Common myeloid progenitor, CD34-positive (primary cell): ENCODE data around the gene ITPR2.
"Not testable (repeated sequence)": the region's sequence is repeated elsewhere in the genome, so short reads cannot be mapped to it uniquely, and the experiment has no call there.

Experiments used
- CTCF ChIA-PET: fragments of 350-600 bp; sonication (Branson Sonifier 250); formaldehyde crosslinking; loops from one replicate; lab custom pipeline; 2021; ENCODE audit warnings: antibody characterized with exemption; lab: Charles Lee
- POLR2A ChIA-PET: fragments of 350-600 bp; sonication (Branson Sonifier 250); formaldehyde crosslinking; loops from one replicate; lab custom pipeline; 2021; ENCODE audit warnings: antibody characterized with exemption; lab: Charles Lee
- DNase-seq, 3 donors: peaks; one replicate each; pipeline versions ENCODE4 v3.0.0 to v3.0.0-alpha.2; 2013
- H3K27ac ChIP-seq, 2 experiments: 1 replicate in 1 of 2; 2 replicates in 1 of 2; pipeline ENCODE4 v1.7.0; 2013; ENCODE audit warnings: inconsistent platforms in 2 of 2, low read length in 2 of 2, mild to moderate bottlenecking in 2 of 2, low read depth in 1 of 2, moderate library complexity in 1 of 2; ENCODE audit not compliant: severe bottlenecking in 2 of 2, insufficient read depth in 1 of 2, poor library complexity in 1 of 2
- H3K27me3 ChIP-seq, 5 experiments: replicated peaks in 2 of 5; 1 replicate in 3 of 5; 2 replicates in 2 of 5; pipeline versions ENCODE4 v1.6.1 to v1.7.0; 2013; ENCODE audit warnings: low read length in 4 of 5, mild to moderate bottlenecking in 2 of 5, moderate library complexity in 2 of 5, inconsistent platforms in 1 of 5; ENCODE audit not compliant: insufficient read depth in 5 of 5, control insufficient read depth in 4 of 5
- H3K36me3 ChIP-seq, 4 experiments: 1 replicate in 2 of 4; 2 replicates in 2 of 4; pipeline versions ENCODE4 v1.6.1 to v1.7.0; 2013; ENCODE audit warnings: low read length in 3 of 4, control low read depth in 1 of 4, mild to moderate bottlenecking in 1 of 4; ENCODE audit not compliant: control insufficient read depth in 4 of 4, insufficient read depth in 4 of 4
- H3K4me1 ChIP-seq, 4 experiments: 1 replicate in 3 of 4; 2 replicates in 1 of 4; pipeline versions ENCODE4 v1.6.1 to v1.7.1; 2013; ENCODE audit warnings: low read length in 3 of 4, mild to moderate bottlenecking in 3 of 4, control low read depth in 1 of 4, inconsistent platforms in 1 of 4, moderate library complexity in 1 of 4; ENCODE audit not compliant: control insufficient read depth in 4 of 4, insufficient read depth in 4 of 4; ENCODE audit errors: control extremely low read depth in 1 of 4
- H3K4me3 ChIP-seq, 7 experiments: 1 replicate in 4 of 7; 2 replicates in 3 of 7; pipeline versions ENCODE4 v1.5.1 to v1.7.0; 2013; ENCODE audit warnings: mild to moderate bottlenecking in 7 of 7, low read length in 6 of 7, moderate library complexity in 6 of 7, inconsistent platforms in 2 of 7, low read depth in 2 of 7, control low read depth in 1 of 7; ENCODE audit not compliant: insufficient read depth in 4 of 7, control insufficient read depth in 1 of 7; ENCODE audit errors: extremely low read depth in 1 of 7
- H3K9me3 ChIP-seq, 5 experiments: 1 replicate in 4 of 5; 2 replicates in 1 of 5; pipeline versions ENCODE4 v1.6.1 to v1.7.1; 2013; ENCODE audit warnings: low read length in 4 of 5, mild to moderate bottlenecking in 2 of 5, inconsistent platforms in 1 of 5, low read depth in 1 of 5, moderate library complexity in 1 of 5; ENCODE audit not compliant: control insufficient read depth in 4 of 5, insufficient read depth in 2 of 5; ENCODE audit errors: control extremely low read depth in 1 of 5
- WGBS: methylation state at CpG from one replicate; pipeline ENCODE4 v1.1.5; 2013; ENCODE audit not compliant: insufficient coverage; 5-methylcytosine and 5-hydroxymethylcytosine counted together

Gene ITPR2

DNA sequence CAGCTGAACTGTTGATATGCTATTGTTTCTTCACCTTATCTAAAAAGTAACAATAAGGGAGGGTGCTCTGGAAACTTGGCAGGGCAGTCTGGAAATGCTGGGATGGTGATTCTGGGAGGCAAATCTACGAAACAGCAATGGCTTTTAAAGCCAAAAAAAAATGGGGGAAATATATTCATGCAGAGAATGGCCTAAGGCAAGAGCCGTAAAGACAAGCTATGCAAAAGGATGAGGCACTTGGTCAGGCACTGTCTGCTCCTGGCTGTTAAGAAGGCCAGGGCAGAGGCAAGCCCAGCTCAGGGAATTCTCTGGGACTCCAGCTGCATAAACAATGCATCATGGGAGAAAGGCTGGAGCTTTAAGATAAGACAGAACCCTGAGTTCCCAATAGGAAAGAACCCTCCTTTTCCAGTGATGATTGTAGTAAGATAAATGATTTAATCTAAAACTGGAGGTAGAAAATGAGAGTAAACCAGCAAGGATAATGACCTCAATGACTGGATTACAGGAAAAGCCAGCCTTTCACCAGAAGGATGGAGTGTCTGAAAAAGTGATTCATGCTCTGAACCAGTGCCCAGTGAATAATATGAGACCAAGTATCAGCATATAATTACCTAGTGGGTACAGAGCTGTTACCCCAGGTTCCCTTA lies 46.0 kb downstream of the ITPR2 start:
- CTCF ChIA-PET = no interaction called here
- no peaks in the 10 kb centered on the region for H3K9me3 ChIP-seq
- H3K4me3 ChIP-seq = no peak overlapping the region
- WGBS = 94% methylated on average over 2 of the region's 2 CpGs
- POLR2A ChIA-PET = no interaction called here
- H3K4me1 ChIP-seq = peaks cover 4 to 21% (median 16%) of the 10 kb centered on the region in 4 experiments
- H3K36me3 ChIP-seq = peaks cover 2 to 20% (median 14%) of the 10 kb centered on the region in 4 experiments
- DNase-seq = no peak
- no peak overlapping the region for H3K27ac ChIP-seq
- no peaks in the 10 kb centered on the region for H3K27me3 ChIP-seq

DNA sequence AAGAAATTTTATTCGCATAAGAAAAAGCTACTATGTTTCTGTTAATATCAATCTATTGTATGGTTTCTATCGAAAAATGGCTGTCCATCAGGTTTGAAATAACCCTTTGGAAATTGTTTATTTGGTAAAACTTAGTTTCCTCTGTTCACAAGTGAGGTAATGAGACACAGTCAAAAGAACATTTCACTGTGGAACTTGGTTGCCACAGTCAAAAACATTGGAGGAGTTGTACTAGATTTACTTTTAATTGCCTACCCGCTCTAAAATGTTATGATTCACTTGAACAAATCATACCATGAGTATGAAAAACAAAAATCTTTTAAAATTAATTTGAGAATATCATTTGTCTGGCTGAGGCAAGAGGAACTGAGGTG lies 46.5 kb downstream of the ITPR2 start:
- no peak overlapping the region for H3K27ac ChIP-seq
- no peak for DNase-seq
- peaks cover 0 to 2% (median 0%) of the 10 kb centered on the region in 5 experiments for H3K9me3 ChIP-seq
- WGBS = no CpG with 5 or more reads among the region's 3 CpGs
- H3K4me3 ChIP-seq = no peak overlapping the region
- H3K4me1 ChIP-seq = peaks cover 0 to 17% (median 12%) of the 10 kb centered on the region in 4 experiments
- peaks cover 4 to 20% (median 15%) of the 10 kb centered on the region in 4 experiments for H3K36me3 ChIP-seq
- POLR2A ChIA-PET = no interaction called here
- H3K27me3 ChIP-seq = no peaks in the 10 kb centered on the region
- CTCF ChIA-PET = no interaction called here

DNA sequence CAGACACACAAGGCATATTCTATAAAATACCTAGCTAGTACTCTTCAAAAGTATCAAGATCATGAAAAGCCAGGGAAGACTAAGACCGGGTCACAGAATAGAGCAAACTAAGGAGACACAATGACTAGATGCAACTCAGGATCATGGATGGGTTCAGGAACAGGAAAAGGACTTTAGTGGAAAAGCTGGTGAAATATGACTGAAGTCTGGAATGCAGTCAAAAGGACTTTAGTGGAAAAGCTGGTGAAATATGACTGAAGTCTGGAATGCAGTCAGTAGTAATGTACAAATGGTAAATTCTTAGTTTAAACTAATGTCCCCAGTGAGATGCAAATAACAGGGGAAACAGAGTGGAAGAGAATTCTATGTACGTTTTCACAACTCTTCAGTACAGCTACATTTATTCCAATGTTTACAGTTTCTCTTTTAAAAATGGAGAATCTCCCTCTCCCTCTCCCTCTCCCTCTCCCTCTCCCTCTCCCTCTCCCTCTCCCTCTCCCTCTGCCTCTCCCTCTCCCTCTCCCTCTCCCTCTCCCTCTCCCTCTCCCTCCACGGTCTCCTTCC lies 49.1 kb downstream of the ITPR2 start:
- 100% methylated on average over 1 of the region's 3 CpGs for WGBS
- CTCF ChIA-PET, DNase-seq, H3K27me3 ChIP-seq, POLR2A ChIA-PET, H3K4me3 ChIP-seq, H3K4me1 ChIP-seq, H3K27ac ChIP-seq, H3K9me3 ChIP-seq: not testable (repeated sequence)
- H3K36me3 ChIP-seq = peaks cover 5 to 35% (median 19%) of the 10 kb centered on the region in 4 experiments

DNA sequence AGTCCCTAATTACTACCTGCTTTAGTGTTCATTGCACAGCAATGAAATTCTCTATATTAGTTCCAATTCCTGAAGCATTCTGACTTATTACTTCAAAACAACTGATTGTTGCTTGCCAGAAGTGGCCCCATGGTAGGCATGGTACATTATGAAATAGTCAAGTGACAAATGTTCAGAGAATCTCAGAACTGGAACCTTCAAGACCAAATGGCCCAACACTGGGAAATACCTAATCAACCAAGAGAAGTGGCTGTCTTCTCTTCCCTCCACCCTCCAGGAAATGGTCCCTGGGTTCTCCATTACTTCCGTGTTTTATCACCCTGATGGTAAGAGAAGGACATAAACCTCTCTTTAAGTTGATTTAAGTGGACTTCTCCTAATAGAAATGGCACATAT lies 49.9 kb downstream of the ITPR2 start:
- DNase-seq = no peak
- WGBS = no CpG with 5 or more reads among the region's 1 CpG
- Histone ChIP-seq H3K4me1 (no peaks in the 10 kb centered on the region), H3K9me3 (peaks cover 0 to 16% (median 5%) of the 10 kb centered on the region in 5 experiments), H3K27ac (no peak overlapping the region), H3K27me3 (no peaks in the 10 kb centered on the region), H3K36me3 (peaks cover 5 to 42% (median 14%) of the 10 kb centered on the region in 4 experiments), H3K4me3 (no peak overlapping the region)
- ChIA-PET CTCF (no interaction called here), POLR2A (no interaction called here)

DNA sequence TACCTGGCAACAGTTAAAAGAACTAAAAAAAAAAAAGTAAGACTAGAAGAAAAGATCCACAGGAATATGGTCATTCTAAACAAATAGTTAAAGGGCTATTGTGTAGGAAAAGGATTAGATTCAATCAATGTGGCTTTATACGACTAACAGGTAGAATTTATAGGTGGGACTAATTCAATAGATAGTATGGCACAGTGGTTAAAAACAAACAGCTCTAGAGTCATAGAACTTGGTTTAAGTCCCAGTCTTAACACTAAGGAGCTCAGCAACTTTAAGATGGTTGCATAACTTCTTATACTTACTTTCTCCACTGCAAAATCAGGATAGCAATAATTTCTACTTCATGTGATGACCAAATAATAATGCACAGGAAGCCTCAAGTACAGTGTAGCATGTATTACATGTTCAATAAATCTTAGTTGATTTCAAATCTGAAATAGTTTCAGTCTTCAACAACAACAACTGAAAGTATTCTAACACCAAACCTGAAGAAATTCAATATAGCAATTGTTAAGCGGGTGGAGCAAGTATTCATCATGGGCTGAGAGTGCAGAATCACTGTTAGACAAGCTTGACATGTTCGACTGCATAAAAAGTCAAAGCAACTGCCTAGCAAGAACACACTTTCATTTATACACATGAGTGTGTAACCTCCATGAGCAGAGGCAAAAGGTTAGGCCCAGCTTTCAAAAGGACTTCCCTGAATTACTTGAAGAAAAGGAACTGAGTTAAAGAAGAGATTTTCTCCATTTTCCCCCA lies 50.4 kb downstream of the ITPR2 start:
- CTCF ChIA-PET = interaction anchor here (0.7 kb wide), 1 partner anchor 34 kb away, joined by 3 read pairs; no protein-coding TSS in a partner anchor
- Histone ChIP-seq H3K27me3 (no peaks in the 10 kb centered on the region), H3K9me3 (peaks cover 0 to 22% (median 7%) of the 10 kb centered on the region in 5 experiments), H3K4me3 (no peak overlapping the region), H3K27ac (no peak overlapping the region), H3K4me1 (no peaks in the 10 kb centered on the region), H3K36me3 (peaks cover 5 to 47% (median 13%) of the 10 kb centered on the region in 4 experiments)
- POLR2A ChIA-PET = no interaction called here
- DNase-seq = no peak
- WGBS = 60% methylated on average over 3 of the region's 3 CpGs

DNA sequence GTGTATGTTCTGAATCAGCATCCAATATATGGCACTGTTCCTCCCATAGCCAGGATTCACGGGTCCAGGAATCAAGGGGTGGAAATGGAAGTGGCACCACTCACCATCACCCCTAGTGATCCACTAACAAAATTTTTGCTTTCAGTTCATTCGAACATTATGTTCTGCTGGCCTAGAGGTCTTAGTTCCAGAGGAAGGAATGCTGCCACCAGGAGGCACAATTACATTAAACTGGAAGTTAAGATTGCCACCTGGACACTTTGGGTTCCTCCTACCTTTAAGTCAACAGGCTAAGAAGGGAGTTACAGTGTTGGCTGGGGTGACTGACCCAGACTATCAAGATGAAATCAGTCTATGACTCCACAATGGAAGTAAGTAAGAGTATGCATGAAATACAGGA lies 52.3 kb downstream of the ITPR2 start:
- H3K27ac ChIP-seq, H3K4me3 ChIP-seq, POLR2A ChIA-PET, H3K4me1 ChIP-seq, CTCF ChIA-PET, H3K27me3 ChIP-seq, DNase-seq: not testable (repeated sequence)
- Histone ChIP-seq H3K9me3 (peaks cover 0 to 35% (median 18%) of the 10 kb centered on the region in 5 experiments), H3K36me3 (peaks cover 5 to 52% (median 8%) of the 10 kb centered on the region in 4 experiments)
- WGBS = 100% methylated on average over 2 of the region's 2 CpGs
